K562 (cell line): ENCODE results near the gene VPREB1.
A peak's percentile ranks its signal among the peaks of the same experiment; 100 is the strongest.
"Not testable (repeated sequence)": the region's sequence is repeated elsewhere in the genome, so short reads cannot be mapped to it uniquely, and the experiment has no call there.

ENCODE experiments used
- MAFG ChIP-seq: fragments of 450-650 bp; conservative IDR thresholded peaks from 2 replicates; pipeline ENCODE4 v1.6.1; 2016; ENCODE audit warnings: missing genetic modification characterization, missing compliant biosample characterization
- MECOM ChIP-seq: fragments of 250-450 bp; sonication (Bioruptor Pico); IDR thresholded peaks from 2 replicates; pipeline ENCODE4 v1.8.0; 2022; ENCODE audit warnings: inconsistent platforms
- MTA1 ChIP-seq: fragments of 450-650 bp; IDR thresholded peaks from 2 replicates; pipeline ENCODE4 v1.6.1; 2017; ENCODE audit warnings: borderline replicate concordance
- POLR2A ChIP-seq: fragments of 450-650 bp; conservative IDR thresholded peaks from 2 replicates; pipeline ENCODE4 v1.6.1; 2016
- SMARCA4 ChIP-seq: fragments of 450-650 bp; IDR thresholded peaks from 2 replicates; pipeline ENCODE4 v1.6.1; 2016
- TF ChIP-seq, protein P1 (sequence below), 3 experiments: IDR thresholded peaks in 2 of 3; conservative IDR thresholded peaks in 1 of 3; 2 replicates each; pipeline ENCODE4 v1.5.1; 2011 to 2012; ENCODE audit warnings: low read length in 3 of 3, mild to moderate bottlenecking in 3 of 3, control low read depth in 2 of 3, improper control_type of control experiment in 1 of 3, inconsistent platforms in 1 of 3, low read depth in 1 of 3, mixed read lengths in 1 of 3, moderate library complexity in 1 of 3; ENCODE audit not compliant: insufficient read depth in 2 of 3
- TF ChIP-seq, protein P2 (sequence below): sonication (generic); formaldehyde crosslinking; IDR thresholded peaks from 2 replicates; pipeline ENCODE4 v1.8.0; 2022; ENCODE audit warnings: missing genetic modification reagents, mild to moderate bottlenecking, borderline replicate concordance
- TF ChIP-seq, protein P3 (sequence below): sonication (generic); formaldehyde crosslinking; IDR thresholded peaks from 2 replicates; pipeline ENCODE4 v1.8.1; 2022; ENCODE audit warnings: missing genetic modification reagents

DNA sequence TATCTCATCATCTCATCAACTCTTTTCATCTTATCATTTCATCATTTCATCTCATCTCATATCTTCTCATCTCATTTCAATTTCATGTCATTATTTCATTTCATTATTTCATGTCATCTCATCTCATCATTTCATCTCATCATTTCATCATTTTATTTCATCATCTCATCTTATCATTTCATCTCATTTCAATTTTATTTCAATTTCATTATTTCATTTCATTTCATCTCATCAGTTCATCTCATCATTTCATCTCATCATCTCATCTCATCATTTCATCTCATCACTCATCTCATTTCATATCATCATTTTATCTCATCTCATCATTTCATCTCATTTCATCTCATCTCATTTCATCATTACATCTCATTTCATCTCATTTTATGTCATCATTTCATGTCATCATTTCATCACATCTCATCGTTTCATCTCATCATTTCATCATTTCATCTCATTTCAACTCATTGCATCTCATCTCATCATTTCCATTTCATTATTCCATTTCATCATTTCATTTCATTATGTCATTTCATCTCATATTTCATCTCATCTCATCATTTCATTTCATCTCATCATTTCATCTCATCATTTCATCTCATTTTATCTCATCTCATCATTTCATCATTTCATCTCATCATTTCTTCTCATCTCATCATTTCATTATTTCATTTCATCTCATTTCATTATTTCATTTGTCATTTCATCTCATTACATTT, 42.0 kb downstream of the VPREB1 start:
- TF ChIP-seq MTA1: peak; percentile 52
- TF ChIP-seq, protein P1, sequence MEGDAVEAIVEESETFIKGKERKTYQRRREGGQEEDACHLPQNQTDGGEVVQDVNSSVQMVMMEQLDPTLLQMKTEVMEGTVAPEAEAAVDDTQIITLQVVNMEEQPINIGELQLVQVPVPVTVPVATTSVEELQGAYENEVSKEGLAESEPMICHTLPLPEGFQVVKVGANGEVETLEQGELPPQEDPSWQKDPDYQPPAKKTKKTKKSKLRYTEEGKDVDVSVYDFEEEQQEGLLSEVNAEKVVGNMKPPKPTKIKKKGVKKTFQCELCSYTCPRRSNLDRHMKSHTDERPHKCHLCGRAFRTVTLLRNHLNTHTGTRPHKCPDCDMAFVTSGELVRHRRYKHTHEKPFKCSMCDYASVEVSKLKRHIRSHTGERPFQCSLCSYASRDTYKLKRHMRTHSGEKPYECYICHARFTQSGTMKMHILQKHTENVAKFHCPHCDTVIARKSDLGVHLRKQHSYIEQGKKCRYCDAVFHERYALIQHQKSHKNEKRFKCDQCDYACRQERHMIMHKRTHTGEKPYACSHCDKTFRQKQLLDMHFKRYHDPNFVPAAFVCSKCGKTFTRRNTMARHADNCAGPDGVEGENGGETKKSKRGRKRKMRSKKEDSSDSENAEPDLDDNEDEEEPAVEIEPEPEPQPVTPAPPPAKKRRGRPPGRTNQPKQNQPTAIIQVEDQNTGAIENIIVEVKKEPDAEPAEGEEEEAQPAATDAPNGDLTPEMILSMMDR (IDR thresholded peaks at IDR 0.05 in 2 of 3, conservative IDR thresholded peaks at IDR 0.05 in 1 of 3; ENCODE audit: insufficient read depth in 2 of 3, low read depth in 1 of 3, low read length in 3 of 3): not testable (repeated sequence)
- TF ChIP-seq, protein P2, sequence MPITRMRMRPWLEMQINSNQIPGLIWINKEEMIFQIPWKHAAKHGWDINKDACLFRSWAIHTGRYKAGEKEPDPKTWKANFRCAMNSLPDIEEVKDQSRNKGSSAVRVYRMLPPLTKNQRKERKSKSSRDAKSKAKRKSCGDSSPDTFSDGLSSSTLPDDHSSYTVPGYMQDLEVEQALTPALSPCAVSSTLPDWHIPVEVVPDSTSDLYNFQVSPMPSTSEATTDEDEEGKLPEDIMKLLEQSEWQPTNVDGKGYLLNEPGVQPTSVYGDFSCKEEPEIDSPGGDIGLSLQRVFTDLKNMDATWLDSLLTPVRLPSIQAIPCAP: not testable (repeated sequence)
- TF ChIP-seq SMARCA4; POLR2A; MAFG (tag); MECOM: not testable (repeated sequence)
- TF ChIP-seq, protein P3, sequence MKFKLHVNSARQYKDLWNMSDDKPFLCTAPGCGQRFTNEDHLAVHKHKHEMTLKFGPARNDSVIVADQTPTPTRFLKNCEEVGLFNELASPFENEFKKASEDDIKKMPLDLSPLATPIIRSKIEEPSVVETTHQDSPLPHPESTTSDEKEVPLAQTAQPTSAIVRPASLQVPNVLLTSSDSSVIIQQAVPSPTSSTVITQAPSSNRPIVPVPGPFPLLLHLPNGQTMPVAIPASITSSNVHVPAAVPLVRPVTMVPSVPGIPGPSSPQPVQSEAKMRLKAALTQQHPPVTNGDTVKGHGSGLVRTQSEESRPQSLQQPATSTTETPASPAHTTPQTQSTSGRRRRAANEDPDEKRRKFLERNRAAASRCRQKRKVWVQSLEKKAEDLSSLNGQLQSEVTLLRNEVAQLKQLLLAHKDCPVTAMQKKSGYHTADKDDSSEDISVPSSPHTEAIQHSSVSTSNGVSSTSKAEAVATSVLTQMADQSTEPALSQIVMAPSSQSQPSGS (CRISPR knock-in tag): not testable (repeated sequence)
